B cell (primary cell): ENCODE measurements around the gene RIPK3. TPM values are rescaled to one million over a fixed set of nuclear protein-coding genes. Genes with fewer than 3 reads are reported as not detected.

Experiments
- ATAC-seq: fragments of 200-7000 bp; cut with Tn5 transposase; one replicate; pipeline ENCODE4 v1.10.0; 2021; ENCODE audit warnings: low read depth, mild to moderate bottlenecking, moderate number of reproducible peaks, moderate library complexity
- CTCF ChIA-PET: fragments of 350-600 bp; sonication (Branson Sonifier 250); formaldehyde crosslinking; loops from one replicate; lab custom pipeline; 2021; ENCODE audit warnings: antibody characterized with exemption, inconsistent platforms; lab: Charles Lee
- POLR2A ChIA-PET: fragments of 350-600 bp; sonication (Branson Sonifier 250); formaldehyde crosslinking; loops from one replicate; lab custom pipeline; 2021; ENCODE audit warnings: antibody characterized with exemption; lab: Charles Lee
- DNase-seq: peaks from one replicate; pipeline ENCODE4 v3.0.0; 2013
- H2AFZ ChIP-seq: 2 replicates; pipeline ENCODE4 v1.6.1; 2012; ENCODE audit warnings: mild to moderate bottlenecking, low read depth, low read length; ENCODE audit not compliant: insufficient read depth, poor library complexity, severe bottlenecking
- H3K27ac ChIP-seq, 2 donors: 1 replicate in 1 of 2; 2 replicates in 1 of 2; pipeline ENCODE4 v1.5.1; 2012 to 2013; ENCODE audit warnings: low read length in 2 of 2, mild to moderate bottlenecking in 2 of 2, moderate library complexity in 1 of 2
- H3K27me3 ChIP-seq, 4 experiments: fragments of 200-600 bp in 1 of 4; sonication (generic) in 1 of 4; replicated peaks in 1 of 4; 1 replicate in 2 of 4; 2 replicates in 2 of 4; pipeline versions ENCODE4 v1.6.1 to v1.7.0; 2013 to 2016; ENCODE audit warnings: low read length in 3 of 4, mild to moderate bottlenecking in 2 of 4, mixed read lengths in 1 of 4, moderate library complexity in 1 of 4; ENCODE audit not compliant: insufficient read depth in 4 of 4, control insufficient read depth in 3 of 4; ENCODE audit errors: control extremely low read depth in 1 of 4
- H3K36me3 ChIP-seq, 2 experiments: replicated peaks in 1 of 2; 1 replicate in 1 of 2; 2 replicates in 1 of 2; pipeline versions ENCODE4 v1.6.1 to v1.7.1; 2013; ENCODE audit warnings: low read length in 1 of 2; ENCODE audit not compliant: insufficient read depth in 2 of 2, control insufficient read depth in 1 of 2; ENCODE audit errors: control extremely low read depth in 1 of 2, extremely low read depth in 1 of 2
- H3K4me1 ChIP-seq, 2 donors: fragments of 200-600 bp in 1 of 2; sonication (generic) in 1 of 2; 1 replicate in 1 of 2; 2 replicates in 1 of 2; pipeline versions ENCODE4 v1.5.1 to v1.6.1; 2013 to 2017; ENCODE audit warnings: low read length in 2 of 2; ENCODE audit not compliant: control insufficient read depth in 2 of 2, insufficient read depth in 2 of 2
- H3K4me2 ChIP-seq: replicated peaks from 2 replicates; pipeline ENCODE3; 2012; ENCODE audit warnings: mild to moderate bottlenecking, low read depth, low read length; ENCODE audit not compliant: poor library complexity, severe bottlenecking
- H3K4me3 ChIP-seq, 5 experiments: fragments of 200-600 bp in 1 of 5; sonication (generic) in 1 of 5; 1 replicate in 3 of 5; 2 replicates in 2 of 5; pipeline versions ENCODE4 v1.5.1 to v1.7.0; 2011 to 2016; ENCODE audit warnings: low read length in 4 of 5, mild to moderate bottlenecking in 4 of 5, low read depth in 2 of 5, control low read depth in 1 of 5, moderate library complexity in 1 of 5; ENCODE audit not compliant: insufficient read depth in 1 of 5; ENCODE audit errors: control extremely low read depth in 1 of 5, extremely low read depth in 1 of 5
- H3K79me2 ChIP-seq: fragments of 200-600 bp; sonication (generic); one replicate; pipeline ENCODE4 v1.6.0; 2016; ENCODE audit warnings: low read length; ENCODE audit not compliant: control insufficient read depth, insufficient read depth
- H3K9ac ChIP-seq: fragments of 200-600 bp; sonication (generic); 2 replicates; pipeline ENCODE4 v1.6.1; 2017; ENCODE audit warnings: mild to moderate bottlenecking, low read length, moderate library complexity
- H3K9me3 ChIP-seq, 3 donors: one replicate each; pipeline versions ENCODE4 v1.6.1 to v1.7.1; 2013; ENCODE audit warnings: low read length in 2 of 3; ENCODE audit not compliant: control insufficient read depth in 2 of 3, insufficient read depth in 1 of 3; ENCODE audit errors: control extremely low read depth in 1 of 3
- H4K20me1 ChIP-seq: 2 replicates; pipeline ENCODE4 v1.6.0; 2012; ENCODE audit warnings: mild to moderate bottlenecking, low read length; ENCODE audit not compliant: insufficient read depth, control insufficient read depth, poor library complexity, severe bottlenecking
- H3K27ac Mint-ChIP-seq: one replicate; pipeline ENCODE4 v1.8.0; 2021; ENCODE audit warnings: mixed read lengths
- H3K27me3 Mint-ChIP-seq: one replicate; pipeline ENCODE4 v1.8.0; 2021; ENCODE audit warnings: mixed read lengths
- H3K4me1 Mint-ChIP-seq: one replicate; pipeline ENCODE4 v1.8.0; 2021; ENCODE audit warnings: mixed read lengths
- H3K4me3 Mint-ChIP-seq: one replicate; pipeline ENCODE4 v1.8.0; 2021; ENCODE audit warnings: mixed read lengths
- H3K9me3 Mint-ChIP-seq: one replicate; pipeline ENCODE4 v1.8.0; 2022; ENCODE audit warnings: mixed read lengths; ENCODE audit not compliant: insufficient read depth
- CTCF ChIP-seq: fragments of 200-600 bp; IDR thresholded peaks from one replicate; pipeline ENCODE4 v1.8.0; 2022; ENCODE audit warnings: antibody characterized with exemption, mild to moderate bottlenecking
- EZH2 ChIP-seq: IDR thresholded peaks from 2 replicates; pipeline ENCODE4 v1.6.1; 2012; ENCODE audit warnings: borderline replicate concordance, low read depth, mild to moderate bottlenecking, moderate library complexity, low read length; ENCODE audit not compliant: insufficient read depth, poor library complexity, severe bottlenecking
- WGBS: methylation state at CpG from one replicate; pipeline ENCODE4 v1.1.5; 2013; ENCODE audit warnings: missing lambda C conversion rate; ENCODE audit not compliant: insufficient coverage; 5-methylcytosine and 5-hydroxymethylcytosine counted together
- intact Hi-C: fragments of 100-400 bp; cut with micrococcal nuclease; formaldehyde crosslinking; loops from one replicate; pipeline ENCODE4 v1.10.0; 2022
- polyA plus RNA-seq: library from polyadenylated mRNA; depleted of rRNA; stranded (reverse); fragments of >200 nt; gene quantifications from 2 replicates; pipeline ENCODE4 v1.2.3, GENCODE V29; 2012
- total RNA-seq, 2 donors: library from RNA; stranded (reverse); fragments of 120-200 nt in 1 of 2; gene quantifications; 1 replicate in 1 of 2; 2 replicates in 1 of 2; pipeline versions ENCODE4 v1.2.3 to v1.2.4, GENCODE V29; 2013 to 2022

Gene RIPK3
- total and polyA plus RNA-seq, 2 donors (not counting 1 experiment from before 2014, with no cell fraction given), result 65.5 to 77.6 TPM

GRCh38 chr14:24337824-24338175 is 2.0 kb downstream of the RIPK3 start:
- no peak overlapping the region for H3K27ac ChIP-seq
- ChIA-PET POLR2A (interaction anchor here (1.8 kb wide), 1 partner anchor 92 kb away, joined by 4 read pairs; the partner anchor contains the start of genes CBLN3 and KHNYN), CTCF (interaction anchor here (1.4 to 16.1 kb wide), 3 partner anchors 30 to 93 kb away, joined by 4 to 650 read pairs (median 6); partner anchors contain the start of genes CBLN3, CIDEB, KHNYN and RABGGTA)
- peaks cover 15% of the 10 kb centered on the region for H3K79me2 ChIP-seq
- no peak overlapping the region for H3K4me3 ChIP-seq
- no peak for DNase-seq
- H2AFZ ChIP-seq, result no peak overlapping the region
- ATAC-seq, result no peak
- H4K20me1 ChIP-seq, result peaks cover 25% of the 10 kb centered on the region
- peaks cover 42 to 50% of the 10 kb centered on the region in 2 donors for H3K4me1 ChIP-seq
- H3K4me1 Mint-ChIP-seq, result peaks cover 43% of the 10 kb centered on the region
- H3K27ac Mint-ChIP-seq, result peak overlapping the region; percentile 53
- 99% methylated on average over 6 of the region's 8 CpGs for WGBS
- H3K9ac ChIP-seq, result no peak overlapping the region
- H3K4me2 ChIP-seq, result no peak overlapping the region
- intact Hi-C loops, result loop anchor here (10.0 kb wide), 1 partner anchor 337 kb away; no protein-coding TSS in a partner anchor
- peak overlapping the region; percentile 99 for H3K4me3 Mint-ChIP-seq
- peaks cover 0 to 24% of the 10 kb centered on the region in 2 experiments for H3K36me3 ChIP-seq
- no peak for TF ChIP-seq CTCF
- no peak for TF ChIP-seq EZH2
- H3K9me3 Mint-ChIP-seq, result no peaks in the 10 kb centered on the region
- peaks cover 19% of the 10 kb centered on the region for H3K27me3 Mint-ChIP-seq
- peaks cover 0 to 6% (median 0%) of the 10 kb centered on the region in 3 donors for H3K9me3 ChIP-seq
- H3K27me3 ChIP-seq, result peaks cover 0 to 34% (median 14%) of the 10 kb centered on the region in 4 experiments

- peaks cover 0 to 36% (median 16%) of the 10 kb centered on the region in 4 experiments for H3K27me3 ChIP-seq
- Mint-ChIP-seq H3K27me3 (peaks cover 19% of the 10 kb centered on the region), H3K9me3 (no peaks in the 10 kb centered on the region), H3K4me1 (peaks cover 47% of the 10 kb centered on the region), H3K4me3 (peak overlapping the region; percentile 23), H3K27ac (no peak overlapping the region)
- DNase-seq, result no peak
- peaks cover 48 to 55% of the 10 kb centered on the region in 2 donors for H3K4me1 ChIP-seq
- H2AFZ ChIP-seq, result no peak overlapping the region
- H3K4me3 ChIP-seq, result no peak overlapping the region
- H3K27ac ChIP-seq, result no peak overlapping the region
- TF ChIP-seq EZH2 (no peak), CTCF (no peak)
- H3K9me3 ChIP-seq, result peaks cover 0 to 8% (median 0%) of the 10 kb centered on the region in 3 donors
- intact Hi-C loops, result loop anchor here (10.0 kb wide), 1 partner anchor 338 kb away; no protein-coding TSS in a partner anchor
- peaks cover 15% of the 10 kb centered on the region for H3K79me2 ChIP-seq
- POLR2A ChIA-PET, result interaction anchor here (1.8 kb wide), 2 partner anchors 93 to 94 kb away, joined by 4 to 5 read pairs; partner anchors contain the start of genes CBLN3 and KHNYN
- peaks cover 25% of the 10 kb centered on the region for H4K20me1 ChIP-seq
- CTCF ChIA-PET, result interaction anchor here (0.8 to 16.1 kb wide), 4 partner anchors 28 to 93 kb away, joined by 3 to 650 read pairs (median 4); partner anchors contain the start of genes CBLN3, KHNYN and RABGGTA
- no peak overlapping the region for H3K9ac ChIP-seq
- no peak for ATAC-seq
- 95% methylated on average over 6 of the region's 7 CpGs for WGBS
- peaks cover 0 to 24% of the 10 kb centered on the region in 2 experiments for H3K36me3 ChIP-seq
- H3K4me2 ChIP-seq, result no peak overlapping the region
Measured at GRCh38 chr14:24337144-24337823, 2.5 kb downstream of the RIPK3 start.
